Tongue (tissue), 2 donors: Measurements from ENCODE around the gene COX7A2. TPM values are rescaled to one million over a fixed set of nuclear protein-coding genes. Genes with fewer than 3 reads are reported as not detected.

ENCODE experiments used
- DNase-seq: peaks from one replicate; pipeline ENCODE4 v3.0.0-alpha.2; 2015
- total RNA-seq: library from RNA; depleted of rRNA; stranded (reverse); fragments of >200 nt; gene quantifications from one replicate; pipeline ENCODE4 v1.2.3, GENCODE V29; 2014

Gene COX7A2, protein sequence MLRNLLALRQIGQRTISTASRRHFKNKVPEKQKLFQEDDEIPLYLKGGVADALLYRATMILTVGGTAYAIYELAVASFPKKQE
- total RNA-seq, result 111 TPM

DNA sequence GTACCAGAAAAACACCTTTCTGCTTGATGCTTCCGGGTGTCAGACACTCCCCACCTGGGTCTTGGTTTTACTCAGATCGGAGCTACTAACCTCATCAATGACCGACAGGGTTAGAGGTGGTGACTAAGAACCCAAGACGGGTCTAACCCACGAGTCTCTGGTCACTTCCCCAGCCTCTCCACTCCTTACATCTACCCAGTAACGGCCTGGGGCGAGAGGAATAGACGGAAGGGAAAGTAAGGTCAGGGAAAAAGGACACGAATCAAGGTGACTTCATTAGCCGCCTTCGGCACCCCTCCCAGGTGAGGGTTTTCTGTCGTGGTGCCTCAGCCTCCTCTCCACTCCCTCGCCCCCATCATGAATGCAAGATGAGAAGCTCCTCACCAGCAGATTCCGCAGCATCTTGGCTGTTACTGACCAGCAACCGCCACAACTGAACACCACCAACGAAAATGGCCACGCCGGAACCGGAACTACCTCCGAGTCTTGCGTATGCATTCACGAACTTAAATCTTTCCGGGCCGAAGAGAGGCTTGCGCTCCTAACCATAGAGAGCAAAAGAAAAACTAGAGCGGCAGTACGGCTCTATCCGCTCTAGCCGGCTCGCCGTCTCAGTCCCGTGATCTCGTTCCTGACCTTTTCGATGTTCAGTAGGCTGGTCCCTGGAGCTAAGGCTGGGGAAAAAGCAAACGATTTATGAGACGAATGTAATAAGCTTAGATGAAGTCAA, at the start of gene COX7A2:
TSS of gene COX7A2 (minus strand) at position 469 of the 730 bp plus-strand sequence. CDS start at position 402, 67 bp downstream.
- peak; percentile 98 for DNase-seq

DNA sequence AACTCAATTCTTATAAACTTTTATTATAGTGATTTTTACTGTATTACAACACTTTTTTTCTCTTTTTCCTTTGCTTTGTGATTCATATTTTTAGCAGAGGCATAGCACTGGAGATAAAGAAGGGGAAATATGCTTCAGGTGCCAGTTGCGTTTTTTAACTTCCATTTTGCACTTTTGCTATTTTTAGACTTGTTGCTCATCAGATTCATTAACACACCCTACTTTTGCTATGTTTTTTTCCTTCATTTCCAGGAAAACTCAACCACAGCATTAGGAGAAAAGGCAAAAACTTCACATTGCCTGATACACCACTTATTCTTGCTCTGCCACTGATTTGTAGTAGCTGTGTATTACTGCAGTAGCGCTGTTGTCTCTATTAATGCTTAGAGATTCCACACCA, 49.0 kb upstream of the COX7A2 start:
- DNase-seq, result no peak

DNA sequence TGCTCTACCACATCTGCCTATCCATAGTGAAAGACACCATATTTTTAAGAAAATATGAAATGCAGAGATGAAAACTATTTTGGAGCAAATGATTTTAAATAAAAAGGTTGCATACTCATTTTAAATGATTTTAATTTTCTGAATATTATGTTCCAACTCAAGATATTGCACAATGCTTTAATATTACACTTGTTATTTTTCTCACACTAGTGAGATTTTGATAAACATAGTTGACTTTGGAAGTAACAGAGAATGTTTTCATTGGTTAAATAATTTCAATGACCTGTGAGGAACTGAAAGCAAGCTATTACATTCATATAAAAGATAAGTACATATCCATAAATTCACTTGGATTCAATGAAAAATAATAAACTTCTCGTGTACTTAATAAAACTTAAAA, 48.1 kb upstream of the COX7A2 start:
- no peak for DNase-seq

DNA sequence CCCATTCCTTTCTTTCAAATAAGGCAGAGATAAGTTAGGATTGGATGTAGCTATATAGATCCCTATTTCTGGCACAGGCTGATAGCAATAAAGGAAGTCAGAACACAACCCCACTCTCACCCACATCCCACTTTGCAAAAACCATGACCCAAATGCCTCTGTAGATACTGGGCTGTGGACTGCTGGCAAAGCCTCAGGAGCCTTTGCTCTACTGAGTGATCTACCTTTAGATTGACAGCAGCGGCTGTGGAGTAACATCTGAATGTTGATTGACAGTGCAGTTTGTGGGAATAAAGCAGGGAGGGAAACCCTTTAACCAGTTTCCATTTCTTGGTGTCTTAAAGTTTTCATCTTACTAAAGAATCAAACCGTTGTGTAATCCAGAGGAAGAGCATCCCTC, 47.7 kb upstream of the COX7A2 start:
- no peak for DNase-seq

DNA sequence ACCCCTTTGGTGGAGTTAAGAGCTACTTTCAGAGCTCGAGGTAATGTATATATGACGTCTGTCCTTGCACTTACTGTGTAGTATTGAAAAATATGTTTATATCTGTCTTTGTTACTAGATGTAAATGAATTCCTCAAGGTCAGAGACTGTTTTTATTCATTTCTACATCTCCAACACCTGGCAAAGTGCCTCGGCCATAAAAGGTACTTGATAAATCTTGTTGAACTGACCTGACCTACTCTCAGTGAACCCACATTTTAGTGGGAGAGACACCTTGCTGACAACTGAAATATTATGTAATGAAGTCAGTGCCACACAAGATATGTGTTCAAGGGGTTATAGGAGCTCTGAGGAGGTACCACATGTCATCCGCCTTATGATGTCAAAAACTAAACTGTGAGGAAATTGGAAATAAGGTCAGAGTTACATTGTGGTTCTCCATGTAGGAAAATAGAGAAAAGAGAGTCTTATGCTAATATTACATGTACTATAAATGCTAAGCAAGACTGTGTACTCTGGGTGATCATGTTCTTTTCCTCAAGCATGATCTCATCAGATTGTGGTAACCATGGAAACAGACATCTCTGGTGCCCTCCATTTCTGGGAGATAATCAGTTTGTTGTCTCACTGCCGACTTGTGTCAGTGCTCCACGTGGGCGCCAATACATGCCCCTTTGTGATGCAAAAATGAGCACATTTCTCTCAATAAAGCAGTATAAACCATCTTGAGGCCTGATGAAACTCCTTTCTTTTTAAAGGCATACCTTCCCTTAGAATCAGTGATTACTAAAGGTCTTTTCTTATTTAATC, 46.7 kb upstream of the COX7A2 start:
- peak; percentile 25 for DNase-seq

DNA sequence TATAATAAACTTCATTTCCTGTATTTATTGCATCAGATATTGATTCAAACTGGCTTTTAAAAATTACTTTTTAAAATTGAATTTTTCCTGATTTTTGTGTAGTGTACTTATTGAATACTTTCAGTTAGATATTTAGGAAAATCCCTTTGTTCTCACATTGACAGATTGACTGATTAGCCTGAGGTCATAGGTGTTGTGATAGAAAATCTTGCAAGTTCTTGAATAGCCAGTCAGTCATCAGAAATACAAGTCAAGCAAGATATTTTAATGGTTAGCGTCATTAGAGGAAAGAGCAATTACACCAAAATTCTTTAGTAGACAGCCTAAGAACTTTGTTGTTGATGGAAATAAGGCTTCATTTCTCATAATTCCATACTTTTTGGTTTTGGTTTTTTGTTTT, 44.4 kb upstream of the COX7A2 start:
- no peak for DNase-seq

DNA sequence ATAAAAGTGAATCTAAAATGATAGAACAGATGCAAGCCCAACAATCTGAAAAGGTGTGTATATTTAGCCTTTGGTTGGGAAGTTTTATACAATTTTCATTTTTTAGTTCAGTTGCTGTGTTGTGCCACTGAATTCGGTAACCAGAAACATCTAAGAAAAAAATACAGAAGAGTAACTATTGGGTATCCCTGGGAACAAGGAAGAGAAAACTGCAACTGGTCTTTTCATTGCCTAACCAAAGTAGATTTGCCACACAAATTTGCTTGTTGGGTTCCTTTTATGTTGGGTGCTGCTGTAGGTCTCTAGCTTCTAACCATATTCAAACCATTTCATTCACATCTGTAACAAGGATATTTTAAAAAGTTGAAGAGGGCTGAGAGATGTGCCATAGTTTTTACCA, 43.8 kb upstream of the COX7A2 start:
- no peak for DNase-seq

DNA sequence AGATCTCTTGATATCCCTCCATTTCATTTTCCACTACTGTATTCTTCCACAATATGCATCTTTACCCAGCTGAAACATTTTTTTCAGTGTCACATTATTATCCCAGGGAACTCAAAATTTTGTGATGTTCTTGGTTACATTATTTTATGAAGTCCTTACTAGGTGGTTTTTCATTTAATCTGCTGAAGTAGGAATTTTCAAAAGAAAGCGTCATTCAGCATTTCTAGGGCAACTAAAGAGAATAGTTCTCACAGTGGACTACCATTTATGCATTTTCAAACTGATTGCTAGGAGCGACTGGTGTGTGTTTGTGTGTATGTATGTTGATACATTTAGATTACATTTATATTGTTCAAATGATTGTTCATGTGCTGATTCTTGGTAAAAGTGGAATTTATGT, 43.4 kb upstream of the COX7A2 start:
- no peak for DNase-seq

DNA sequence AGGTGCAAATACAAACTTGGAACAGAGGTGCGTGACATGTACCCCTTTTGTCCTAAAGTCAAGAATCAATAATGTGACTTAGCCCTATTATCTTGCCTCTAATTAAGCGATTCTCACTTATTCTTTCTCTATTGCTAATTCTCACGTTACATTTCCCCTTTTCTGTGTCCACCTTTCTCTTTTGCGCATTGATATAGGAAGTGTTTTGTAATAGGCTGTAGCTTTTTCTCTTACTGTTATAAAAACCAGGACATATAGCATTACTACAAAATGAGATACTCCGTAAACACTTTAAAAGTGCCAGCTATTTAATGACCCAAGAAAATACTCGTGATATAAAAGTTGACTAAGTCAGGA, 41.7 kb upstream of the COX7A2 start:
- no peak for DNase-seq

DNA sequence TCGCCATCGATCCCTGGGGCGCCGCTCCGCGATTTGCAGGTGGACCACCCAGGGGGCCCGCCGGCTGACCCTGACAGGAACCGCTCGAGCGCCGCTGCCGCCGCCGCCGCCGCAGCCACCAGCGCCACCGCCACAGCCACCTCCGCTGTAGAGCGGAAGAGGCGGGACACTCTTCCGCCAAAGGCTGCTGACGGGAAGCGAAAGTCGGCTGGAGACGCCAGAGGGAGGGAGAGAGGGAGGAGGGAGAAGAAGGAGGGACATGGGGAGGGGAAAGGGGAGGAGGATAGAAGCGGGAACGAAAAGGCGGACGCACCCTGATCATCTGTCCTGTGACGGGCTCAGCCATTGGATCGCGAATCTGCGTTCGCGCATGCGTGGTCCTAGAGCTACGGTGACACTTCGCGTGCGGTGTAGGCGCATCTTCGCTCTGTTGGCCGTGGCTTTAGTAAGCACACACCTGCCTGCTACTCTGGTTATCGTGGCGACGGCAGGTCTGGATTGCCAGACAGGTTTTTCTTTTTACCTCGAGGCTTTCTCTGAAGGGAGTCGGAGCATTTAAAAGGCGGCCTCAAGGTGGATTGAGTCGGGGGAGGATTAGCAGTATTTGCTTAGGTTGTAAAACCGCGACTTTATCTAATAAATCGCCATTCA, 41.2 kb upstream of the COX7A2 start, which contains the start of gene TMEM30A:
TSS of gene TMEM30A (minus strand) at position 161 of the 651 bp plus-strand sequence. CDS start at position 7, 154 bp downstream.
- DNase-seq, result peak; percentile 99

DNA sequence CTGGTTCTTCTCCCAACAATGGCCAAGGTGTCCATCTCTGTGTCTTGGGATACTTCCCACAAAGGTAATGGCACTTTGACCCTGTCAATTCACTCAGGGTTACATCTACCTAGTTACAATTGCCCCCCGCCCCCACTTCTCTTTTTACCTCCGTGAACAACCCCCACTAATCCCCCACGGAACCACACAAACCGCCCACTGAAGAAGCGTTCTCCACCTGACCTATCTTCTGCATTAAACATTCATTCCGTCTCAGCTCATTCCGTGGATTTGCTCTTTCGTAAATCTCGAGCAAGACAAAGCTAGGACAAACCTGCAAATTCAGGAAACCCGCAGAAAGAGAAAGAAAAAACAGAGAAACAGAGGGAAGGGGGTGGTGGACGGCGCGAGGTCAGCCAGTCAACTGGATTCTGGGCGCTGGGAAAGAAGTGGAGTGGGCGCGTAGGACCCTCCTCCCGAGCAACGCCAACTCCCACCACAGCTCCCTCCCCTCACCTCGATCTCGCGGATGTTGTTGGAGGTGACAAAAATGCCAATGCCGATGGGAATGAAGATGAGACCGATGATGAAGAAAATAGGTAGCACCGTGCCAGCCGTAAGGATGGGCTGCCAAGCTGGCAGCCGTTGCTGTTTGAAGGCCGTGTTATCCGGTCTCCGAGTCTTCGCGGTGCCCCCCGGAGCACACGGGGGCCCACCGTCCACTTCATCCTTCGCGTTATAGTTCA, 40.5 kb upstream of the COX7A2 start:
- peak; percentile 78 for DNase-seq

DNA sequence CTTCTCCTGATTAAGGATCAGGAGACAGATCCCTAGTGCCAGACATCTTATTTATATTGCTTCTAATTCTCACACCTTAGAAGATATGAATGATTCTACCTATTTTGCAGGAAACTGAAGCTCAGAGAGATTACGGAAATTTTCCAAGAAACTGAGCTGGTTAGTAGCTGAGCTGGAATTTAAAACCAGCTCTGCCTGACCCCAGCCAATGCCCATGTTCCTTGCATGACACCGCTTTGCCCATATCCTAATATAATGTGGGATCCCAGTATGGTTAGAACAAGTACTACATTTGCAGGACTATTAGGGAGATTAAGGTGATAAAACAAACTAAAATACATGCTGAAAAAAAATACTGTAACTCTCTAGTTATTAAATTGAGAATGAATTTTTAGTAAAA, 39.1 kb upstream of the COX7A2 start:
- no peak for DNase-seq

DNA sequence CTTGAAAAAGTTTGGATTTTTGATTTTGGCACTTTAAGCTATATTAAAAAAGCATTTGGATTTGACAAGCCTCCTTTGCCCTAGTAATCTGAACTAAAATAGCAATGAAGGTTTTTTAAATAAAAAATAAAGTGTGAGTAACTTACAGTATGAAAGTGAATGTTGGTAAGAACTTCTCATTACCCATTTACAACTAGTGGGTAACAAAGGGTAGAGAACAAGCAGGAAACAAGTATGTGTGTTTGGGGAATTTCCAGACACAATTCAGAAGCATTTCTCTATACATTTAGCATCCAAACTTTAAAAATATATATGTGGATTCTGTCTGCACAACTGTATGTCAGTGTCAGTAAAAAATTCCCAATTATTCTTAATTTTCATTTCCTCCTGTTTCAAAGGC, 38.1 kb upstream of the COX7A2 start:
- no peak for DNase-seq

DNA sequence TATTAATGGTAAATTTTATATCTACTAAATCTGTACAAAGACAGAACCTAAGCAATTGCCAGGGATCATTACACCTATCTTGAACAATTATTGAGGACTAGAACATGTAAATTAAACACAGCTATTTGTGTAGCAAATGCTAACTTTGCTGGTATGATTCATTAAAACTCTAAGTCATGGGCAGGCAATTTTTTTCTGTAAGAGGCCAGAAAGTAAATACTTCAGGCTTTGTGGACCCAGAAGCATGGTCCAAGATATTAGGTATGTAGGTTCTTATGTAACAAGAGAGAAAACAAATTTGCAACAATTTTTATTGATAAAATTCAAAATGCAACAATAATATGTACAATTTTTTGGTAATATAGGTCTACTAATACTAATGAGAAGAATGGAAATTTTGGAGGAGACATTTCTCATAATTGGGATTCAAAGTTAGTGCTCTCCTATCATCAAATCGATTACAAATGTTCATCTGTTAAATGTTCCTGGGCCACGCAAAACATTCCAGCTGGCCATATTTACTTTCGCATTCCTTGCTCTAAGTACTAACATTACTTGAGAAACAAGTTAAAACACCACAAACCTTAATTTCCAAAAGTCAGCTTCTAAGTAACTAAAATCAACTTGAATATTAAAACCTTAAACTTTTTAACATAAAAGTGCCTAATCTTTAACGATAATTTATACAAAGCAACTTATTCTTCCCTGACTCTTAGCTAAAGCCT, 36.7 kb upstream of the COX7A2 start:
- no peak for DNase-seq

DNA sequence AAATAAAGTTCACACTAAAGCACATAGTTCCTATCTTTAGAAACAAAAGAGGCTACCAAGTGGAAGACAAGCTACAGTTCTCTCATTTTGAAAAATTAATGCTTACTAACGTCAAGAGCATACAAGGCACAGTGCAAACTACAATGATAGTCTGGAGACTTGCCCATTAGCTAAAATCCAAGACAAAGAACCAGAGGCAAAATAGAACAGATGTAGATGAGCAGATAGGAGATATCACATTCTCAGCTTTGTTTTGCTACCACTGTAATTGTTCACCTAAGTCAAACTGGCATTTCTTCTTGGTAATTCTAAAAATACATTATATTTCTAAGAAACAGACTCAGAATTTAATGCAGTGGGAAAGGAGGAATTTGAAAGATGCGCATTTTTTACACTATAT, 35.8 kb upstream of the COX7A2 start:
- no peak for DNase-seq

DNA sequence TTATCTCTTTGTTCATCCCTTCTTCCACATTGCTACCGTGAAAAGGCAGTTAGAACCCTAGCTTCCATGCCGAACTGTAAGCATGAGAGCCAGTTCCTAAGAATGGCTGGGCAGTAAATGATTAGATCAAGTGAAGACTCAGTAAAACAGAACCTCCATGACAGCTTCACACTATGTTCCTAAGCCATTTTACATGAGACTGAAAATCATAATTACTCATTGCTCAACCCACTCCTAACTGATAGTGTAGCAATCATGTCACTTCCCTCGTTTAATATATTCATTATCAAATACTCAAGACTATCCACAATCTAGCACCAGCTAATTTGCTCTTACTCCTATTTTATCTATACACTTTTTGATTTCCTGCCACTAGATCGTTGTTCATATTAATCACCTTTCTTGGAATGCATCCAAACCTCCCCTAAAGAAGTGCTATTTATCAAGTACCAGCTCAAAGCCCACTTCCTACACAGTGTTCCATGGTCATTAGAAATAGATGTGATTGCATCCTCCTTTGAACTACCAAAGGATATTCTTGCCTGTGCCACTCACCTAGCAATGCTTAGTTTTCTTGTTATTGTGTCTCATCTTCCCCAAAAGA, 35.0 kb upstream of the COX7A2 start:
- DNase-seq, result no peak

DNA sequence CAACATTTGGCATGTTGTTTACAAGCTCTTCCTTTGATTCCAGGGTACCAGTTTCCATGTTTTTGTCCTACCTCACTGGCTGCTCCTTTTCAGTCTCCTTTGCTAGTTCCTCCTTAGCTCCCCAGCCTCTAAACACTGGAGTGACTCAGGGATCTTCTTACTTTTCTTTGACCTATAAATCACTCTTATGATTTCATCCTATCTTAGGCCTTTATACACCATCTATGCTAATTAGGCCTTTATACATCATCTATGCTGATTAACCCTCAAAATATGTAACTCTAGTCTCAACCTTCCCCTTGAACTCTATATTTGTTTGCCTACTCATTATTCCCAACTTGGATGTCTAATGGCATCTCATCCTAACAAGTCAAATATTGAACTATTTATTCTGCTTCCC, 31.5 kb upstream of the COX7A2 start:
- no peak for DNase-seq

DNA sequence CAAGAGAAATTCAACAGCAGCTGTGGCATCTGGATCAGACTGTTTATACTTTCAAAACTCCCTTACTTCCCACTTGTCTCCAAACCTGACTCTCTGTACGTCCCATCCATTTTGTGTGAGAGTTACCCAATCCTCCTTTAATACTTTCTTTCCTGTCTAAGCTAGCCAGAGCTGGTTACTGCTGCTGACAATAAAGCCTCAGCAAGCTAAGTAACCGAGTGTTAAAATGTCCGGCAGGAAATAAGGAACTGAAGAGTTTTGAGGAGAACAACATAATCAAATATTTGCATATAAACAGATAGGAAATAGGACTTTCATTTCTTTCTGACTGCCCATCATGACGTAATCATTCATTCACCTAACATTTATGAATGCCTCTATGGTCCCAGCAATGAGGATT, 29.4 kb upstream of the COX7A2 start:
- DNase-seq, result no peak

DNA sequence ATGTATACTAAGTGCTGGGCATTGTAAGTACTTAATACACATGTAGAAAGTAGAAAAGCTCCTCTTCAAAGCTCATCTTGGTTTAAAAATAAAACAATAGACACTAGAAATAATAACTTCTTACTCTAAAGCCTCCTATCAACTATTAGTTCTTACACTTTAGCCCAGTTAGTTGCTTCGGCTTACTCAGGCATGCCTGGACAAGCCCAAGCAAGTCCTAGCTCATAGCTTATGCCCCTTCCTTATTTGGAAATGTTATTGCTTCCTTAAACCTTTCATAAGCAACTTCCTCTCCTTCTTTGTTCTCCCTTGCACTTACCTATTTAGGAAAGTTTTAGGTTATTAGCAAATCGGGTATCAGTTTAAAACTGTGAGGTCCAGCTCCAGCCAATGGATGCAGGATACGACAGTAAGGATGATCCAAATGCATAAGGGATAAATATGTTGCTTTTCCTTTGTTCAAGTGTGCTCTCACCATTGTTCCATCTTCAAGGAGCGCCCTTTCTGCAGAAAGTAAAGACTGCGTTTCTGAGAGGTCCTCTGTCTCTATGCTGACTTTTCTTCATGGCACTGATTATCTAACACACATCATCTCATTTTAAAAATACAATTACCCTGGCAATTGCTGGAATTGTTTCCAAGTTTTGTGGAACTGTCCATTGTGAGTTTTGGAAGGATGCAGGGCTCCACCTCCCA, 28.7 kb upstream of the COX7A2 start:
- DNase-seq, result no peak

DNA sequence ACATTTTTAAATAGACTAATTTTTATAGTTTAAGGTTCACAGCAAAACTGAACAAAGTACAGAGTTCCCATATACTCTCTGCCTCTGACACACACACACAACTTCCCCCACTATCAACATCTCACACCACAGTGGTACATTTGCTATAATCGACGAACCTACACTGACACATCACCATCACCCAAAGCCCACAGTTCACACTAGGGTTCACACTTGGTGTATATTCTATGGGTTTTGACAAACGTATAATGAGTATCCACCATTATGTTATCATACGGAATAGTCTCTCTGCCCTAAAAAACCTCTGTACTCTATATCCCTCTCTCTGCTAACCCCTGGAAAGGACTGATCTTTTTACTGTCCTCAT, 25.4 kb upstream of the COX7A2 start:
- DNase-seq, result no peak
